Measurements from ENCODE around the gene DPCD.

DPCD gene

GRCh38 chr10:101567165-101568006 is 20.7 kb upstream of the DPCD start:
- DNase-seq = no peak

- no peak for DNase-seq
Measured at GRCh38 chr10:101568054-101568745, 19.9 kb upstream of the DPCD start.

- no peak for DNase-seq
Measured at GRCh38 chr10:101569323-101569621, 18.8 kb upstream of the DPCD start.

GRCh38 chr10:101569622-101570427 is 18.3 kb upstream of the DPCD start:
- DNase-seq = peak; percentile 87

- DNase-seq = no peak
Measured at GRCh38 chr10:101570428-101571270, 17.5 kb upstream of the DPCD start.

GRCh38 chr10:101571271-101571925 is 16.7 kb upstream of the DPCD start:
- DNase-seq = no peak

GRCh38 chr10:101572126-101572525 is 16.0 kb upstream of the DPCD start:
- DNase-seq = no peak

GRCh38 chr10:101572785-101573184 is 15.3 kb upstream of the DPCD start:
- DNase-seq = no peak

- no peak for DNase-seq
Measured at GRCh38 chr10:101573885-101574753, 14.0 kb upstream of the DPCD start.

GRCh38 chr10:101575091-101575490 is 13.0 kb upstream of the DPCD start:
- no peak for DNase-seq

GRCh38 chr10:101575580-101576210 is 12.4 kb upstream of the DPCD start:
- no peak for DNase-seq

GRCh38 chr10:101576211-101576863 is 11.8 kb upstream of the DPCD start:
- DNase-seq = no peak

- DNase-seq = no peak
Measured at GRCh38 chr10:101577121-101577871, 10.8 kb upstream of the DPCD start.

GRCh38 chr10:101578192-101578591 is 9.9 kb upstream of the DPCD start:
- no peak for DNase-seq

- DNase-seq = no peak
Measured at GRCh38 chr10:101578803-101579515, 9.2 kb upstream of the DPCD start.

GRCh38 chr10:101579516-101579870 is 8.6 kb upstream of the DPCD start:
- no peak for DNase-seq

- DNase-seq = no peak
Measured at GRCh38 chr10:101580486-101581399, 7.4 kb upstream of the DPCD start.

- no peak for DNase-seq
Measured at GRCh38 chr10:101585841-101586240, 2.3 kb upstream of the DPCD start.
